ENCODE data around the gene ATP5MC3. TPM values are rescaled to one million over a fixed set of nuclear protein-coding genes. Genes with fewer than 3 reads are reported as not detected.

The ATP5MC3 gene
- total RNA-seq, 4 donors from 2014 or later = 123 to 141 (median 133) TPM

- Histone ChIP-seq H3K9me3 (no peaks in the 10 kb centered on the region), H3K4me3 (no peak overlapping the region), H3K4me1 (peaks cover 14 to 47% (median 30%) of the 10 kb centered on the region in 4 donors), H3K27me3 (no peaks in the 10 kb centered on the region), H3K27ac (replicated peaks in 1 of 4) (no peak overlapping the region), H3K36me3 (no peaks in the 10 kb centered on the region)
- TF ChIP-seq POLR2AphosphoS5 (IDR thresholded peaks at IDR 0.05) = no peak
- TF ChIP-seq EP300 (IDR thresholded peaks at IDR 0.05) = no peak
- TF ChIP-seq CTCF (IDR thresholded peaks at IDR 0.05) = no peak
- no peak for TF ChIP-seq POLR2A (IDR thresholded peaks at IDR 0.05; ENCODE audit: low read depth)
- DNase-seq (ENCODE audit: extremely low spot score) = no peak
- intact Hi-C loops (cut with DNase I) = no loop called here
Observed at GRCh38 chr2:175154661-175155082, 26.8 kb downstream of the ATP5MC3 start.

- Histone ChIP-seq H3K27ac (replicated peaks in 1 of 4) (no peak overlapping the region), H3K9me3 (no peaks in the 10 kb centered on the region), H3K36me3 (no peaks in the 10 kb centered on the region), H3K4me1 (peaks cover 22 to 56% (median 37%) of the 10 kb centered on the region in 4 donors), H3K4me3 (no peak overlapping the region), H3K27me3 (no peaks in the 10 kb centered on the region)
- DNase-seq (ENCODE audit: extremely low spot score) = no peak
- WGBS = 76% methylated on average over 2 of the region's 2 CpGs
- intact Hi-C loops (cut with DNase I) = no loop called here
- TF ChIP-seq EP300 (IDR thresholded peaks at IDR 0.05) (no peak), POLR2AphosphoS5 (IDR thresholded peaks at IDR 0.05) (no peak), POLR2A (IDR thresholded peaks at IDR 0.05; ENCODE audit: low read depth) (no peak), CTCF (IDR thresholded peaks at IDR 0.05) (no peak)
Observed at GRCh38 chr2:175152242-175152641, 29.3 kb downstream of the ATP5MC3 start.

- TF ChIP-seq CTCF (IDR thresholded peaks at IDR 0.05) (no peak), EP300 (IDR thresholded peaks at IDR 0.05) (no peak), POLR2AphosphoS5 (IDR thresholded peaks at IDR 0.05) (no peak), POLR2A (IDR thresholded peaks at IDR 0.05; ENCODE audit: low read depth) (no peak)
- Histone ChIP-seq H3K4me3 (no peak overlapping the region), H3K9me3 (no peaks in the 10 kb centered on the region), H3K36me3 (no peaks in the 10 kb centered on the region), H3K27me3 (no peaks in the 10 kb centered on the region), H3K27ac (replicated peaks in 1 of 4) (no peak overlapping the region), H3K4me1 (peaks cover 18 to 56% (median 40%) of the 10 kb centered on the region in 4 donors)
- intact Hi-C loops (cut with DNase I) = no loop called here
- no peak for DNase-seq (ENCODE audit: extremely low spot score)
- 81% methylated on average over 1 of the region's 1 CpG for WGBS
Observed at GRCh38 chr2:175151791-175152190, 29.7 kb downstream of the ATP5MC3 start.

- WGBS = 51% methylated on average over 4 of the region's 4 CpGs
- H3K4me1 ChIP-seq = peaks cover 17 to 36% (median 29%) of the 10 kb centered on the region in 4 donors
- no peak overlapping the region for H3K27ac ChIP-seq (replicated peaks in 1 of 4)
- H3K4me3 ChIP-seq = no peak overlapping the region
- TF ChIP-seq EP300 (IDR thresholded peaks at IDR 0.05) (no peak), POLR2A (IDR thresholded peaks at IDR 0.05; ENCODE audit: low read depth) (no peak), CTCF (IDR thresholded peaks at IDR 0.05) (no peak), POLR2AphosphoS5 (IDR thresholded peaks at IDR 0.05) (no peak)
- no peak for DNase-seq (ENCODE audit: extremely low spot score)
- intact Hi-C loops (cut with DNase I) = no loop called here
- no peaks in the 10 kb centered on the region for H3K36me3 ChIP-seq
- H3K9me3 ChIP-seq = no peaks in the 10 kb centered on the region
- H3K27me3 ChIP-seq = no peaks in the 10 kb centered on the region
Observed at GRCh38 chr2:175147186-175147585, 34.3 kb downstream of the ATP5MC3 start.

GRCh38 chr2:175143678-175144077, 37.8 kb downstream of the ATP5MC3 start:
- 69% methylated on average over 2 of the region's 2 CpGs for WGBS
- intact Hi-C loops (cut with DNase I) = no loop called here
- TF ChIP-seq CTCF (IDR thresholded peaks at IDR 0.05) (no peak), EP300 (IDR thresholded peaks at IDR 0.05) (no peak), POLR2A (IDR thresholded peaks at IDR 0.05; ENCODE audit: low read depth) (no peak), POLR2AphosphoS5 (IDR thresholded peaks at IDR 0.05) (no peak)
- H3K27me3 ChIP-seq = no peaks in the 10 kb centered on the region
- H3K9me3 ChIP-seq = no peaks in the 10 kb centered on the region
- no peak overlapping the region for H3K27ac ChIP-seq (replicated peaks in 1 of 4)
- H3K4me3 ChIP-seq = no peak overlapping the region
- DNase-seq (ENCODE audit: extremely low spot score) = no peak
- peaks cover 13 to 38% (median 23%) of the 10 kb centered on the region in 4 donors for H3K4me1 ChIP-seq
- no peaks in the 10 kb centered on the region for H3K36me3 ChIP-seq
